Esophagus squamous epithelium (tissue), 4 donors: Measurements from ENCODE around the gene TCP11.

Experiments used
- CTCF ChIP-seq, 6 experiments: fragments of 450-650 bp in 4 of 6; fragments of 200-600 bp in 2 of 6; sonication (generic) in 2 of 6; IDR thresholded peaks; one replicate each; pipeline ENCODE4 v1.5.1; 2016 to 2019; ENCODE audit warnings: antibody characterized with exemption in 6 of 6, mild to moderate bottlenecking in 4 of 6, moderate library complexity in 4 of 6
- POLR2A ChIP-seq, 4 donors: fragments of 450-650 bp; IDR thresholded peaks; one replicate each; pipeline ENCODE4 v1.6.1; 2017; ENCODE audit warnings: antibody characterized with exemption in 4 of 4, mild to moderate bottlenecking in 4 of 4, moderate library complexity in 3 of 4

GRCh38 chr6:35185971-35186370 lies 44.8 kb upstream of the TCP11 start:
- no peak for TF ChIP-seq CTCF (IDR thresholded peaks at IDR 0.05)
- TF ChIP-seq POLR2A (IDR thresholded peaks at IDR 0.05): no peak
